GM21717 (cell line): ENCODE results near the gene CARF.
"Not testable (repeated sequence)": the region's sequence is repeated elsewhere in the genome, so short reads cannot be mapped to it uniquely, and the experiment has no call there.

Experiments used
- ATAC-seq: cut with Tn5 transposase; IDR thresholded peaks from one replicate; pipeline ENCODE4 v1.9.1; 2021; ENCODE audit warnings: mild to moderate bottlenecking, moderate library complexity; ENCODE audit not compliant: unreplicated experiment

Gene CARF, protein sequence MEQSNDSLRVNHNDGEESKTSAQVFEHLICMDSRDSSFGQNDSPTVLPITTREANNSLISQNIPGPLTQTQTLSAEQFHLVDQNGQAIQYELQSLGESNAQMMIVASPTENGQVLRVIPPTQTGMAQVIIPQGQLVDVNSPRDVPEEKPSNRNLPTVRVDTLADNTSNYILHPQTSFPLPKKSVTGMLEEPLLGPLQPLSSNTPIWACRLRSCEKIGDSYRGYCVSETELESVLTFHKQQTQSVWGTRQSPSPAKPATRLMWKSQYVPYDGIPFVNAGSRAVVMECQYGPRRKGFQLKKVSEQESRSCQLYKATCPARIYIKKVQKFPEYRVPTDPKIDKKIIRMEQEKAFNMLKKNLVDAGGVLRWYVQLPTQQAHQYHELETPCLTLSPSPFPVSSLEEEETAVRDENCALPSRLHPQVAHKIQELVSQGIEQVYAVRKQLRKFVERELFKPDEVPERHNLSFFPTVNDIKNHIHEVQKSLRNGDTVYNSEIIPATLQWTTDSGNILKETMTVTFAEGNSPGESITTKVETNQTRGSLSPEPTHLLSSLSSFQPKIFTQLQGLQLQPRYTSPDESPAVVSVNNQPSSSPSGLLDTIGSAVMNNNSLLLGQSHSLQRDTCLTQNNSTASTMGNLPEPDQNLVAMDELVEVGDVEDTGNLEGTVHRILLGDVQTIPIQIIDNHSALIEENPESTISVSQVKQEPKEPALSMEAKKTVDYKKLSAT

GRCh38 chr2:202911512-202912341, at the start of gene CARF, which contains the start of gene WDR12:
Gene CARF, plus strand, starts transcription at chr2:202912275. Its CDS starts 29,628 bp downstream, at chr2:202941903.
Gene WDR12, minus strand, starts transcription at chr2:202911673. Its CDS starts 197 bp downstream, at chr2:202911476.
- ATAC-seq = peak; percentile 78

GRCh38 chr2:202870431-202871299, 41.4 kb upstream of the CARF start:
- ATAC-seq = peak; percentile 82

DNA sequence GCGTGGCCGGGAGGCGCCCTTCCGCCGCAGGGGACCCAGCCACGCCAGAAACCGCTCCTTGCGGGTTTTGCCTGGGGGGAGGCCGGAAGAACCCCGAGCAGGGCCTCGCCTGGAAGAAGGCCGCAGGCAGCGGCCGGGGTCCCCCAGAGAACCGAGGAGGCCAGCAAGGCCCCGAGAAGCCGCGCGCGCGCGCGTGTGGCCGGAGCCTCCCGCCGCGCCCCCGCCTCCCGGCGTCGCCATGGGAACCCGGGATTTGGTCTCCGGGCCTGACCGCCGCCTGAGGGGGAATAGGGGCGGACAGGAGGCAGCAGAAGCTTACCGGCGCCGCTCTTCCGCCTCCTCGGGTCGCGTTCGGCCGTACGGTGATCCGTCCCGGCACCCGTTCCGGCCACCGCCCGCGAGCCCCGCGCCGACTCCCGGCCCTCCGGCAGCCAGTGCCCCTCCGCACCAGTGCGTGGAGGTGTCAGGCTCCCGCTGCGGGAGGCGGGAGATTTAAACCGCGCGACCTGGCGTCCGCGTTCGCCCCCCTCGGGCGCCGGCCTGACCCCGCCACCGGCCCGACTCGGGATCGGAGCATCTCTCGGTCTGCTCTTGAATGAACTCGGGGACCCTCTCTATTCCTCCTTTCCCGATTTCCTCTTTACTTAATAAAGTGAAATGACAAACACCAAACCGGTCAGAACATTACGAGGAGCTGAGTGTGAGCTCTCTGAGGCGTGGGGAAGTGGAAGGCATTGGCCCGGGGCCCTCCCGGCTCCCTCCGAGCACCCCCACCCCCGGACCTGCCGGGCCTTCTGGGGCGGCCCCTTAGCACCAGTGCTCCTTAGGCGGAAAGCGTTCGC, 40.6 kb upstream of the CARF start, which contains the start of gene ICA1L:
Gene ICA1L, minus strand, starts transcription at position 467 of the 842 bp plus-strand sequence. CDS start 42,757 bp downstream, outside the sequence.
- ATAC-seq = peak; percentile 48

- ATAC-seq = no peak
Measured at GRCh38 chr2:202877699-202878098, 34.4 kb upstream of the CARF start.

DNA sequence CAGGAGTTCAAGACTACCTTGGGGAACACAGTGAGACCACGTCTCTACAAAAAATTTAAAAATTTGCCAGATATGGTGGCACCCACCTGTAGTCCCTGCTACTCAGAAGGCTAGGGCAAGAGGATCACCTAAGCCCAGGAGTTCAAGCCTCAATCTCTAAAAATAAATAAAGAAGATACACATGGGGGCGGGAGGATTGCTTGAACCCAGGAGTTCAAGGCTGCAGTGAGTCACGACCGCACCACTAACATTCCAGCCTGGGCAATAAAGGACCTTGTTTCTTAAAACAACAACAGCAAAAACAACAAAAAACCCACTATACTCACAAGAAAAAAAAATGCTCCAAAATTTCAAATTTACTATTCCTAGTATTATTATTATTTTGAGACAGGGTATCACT, 30.5 kb upstream of the CARF start:
- no peak for ATAC-seq

- ATAC-seq = no peak
Measured at GRCh38 chr2:202883987-202884675, 27.9 kb upstream of the CARF start.

- ATAC-seq = no peak
Measured at GRCh38 chr2:202885190-202885589, 26.9 kb upstream of the CARF start.

- ATAC-seq = not testable (repeated sequence)
Measured at GRCh38 chr2:202905507-202905906, 6.6 kb upstream of the CARF start.

- no peak for ATAC-seq
Measured at GRCh38 chr2:202908186-202908585, 3.9 kb upstream of the CARF start.

- no peak for ATAC-seq
Measured at GRCh38 chr2:202909394-202910192, 2.5 kb upstream of the CARF start.

DNA sequence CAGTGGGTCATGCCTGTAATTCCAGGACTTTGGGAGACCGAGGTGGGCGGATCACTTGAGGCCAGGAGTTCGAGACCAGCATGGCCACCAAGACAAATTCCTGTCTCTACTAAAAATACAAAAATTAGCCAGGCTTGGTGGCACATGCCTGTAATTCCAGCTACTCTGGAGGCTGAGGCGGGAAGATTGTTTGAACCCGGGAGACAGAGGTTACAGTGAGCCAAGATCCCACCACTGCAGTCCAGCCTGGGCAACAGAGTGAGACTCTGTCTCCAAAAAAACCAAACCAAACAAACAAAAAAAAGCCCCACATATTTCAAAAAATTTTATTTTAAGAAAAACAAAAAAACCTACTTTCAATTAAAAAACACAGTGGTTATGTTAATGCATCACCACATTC, 1.8 kb upstream of the CARF start:
- ATAC-seq = not testable (repeated sequence)

GRCh38 chr2:202910698-202911097, 1.4 kb upstream of the CARF start:
- no peak for ATAC-seq

GRCh38 chr2:202911203-202911511, 918 bp upstream of the CARF start:
- ATAC-seq = peak; percentile 13

GRCh38 chr2:202912342-202913201, 497 bp downstream of the CARF start:
- peak; percentile 51 for ATAC-seq

GRCh38 chr2:202918860-202919259, 6.8 kb downstream of the CARF start:
- ATAC-seq = no peak

DNA sequence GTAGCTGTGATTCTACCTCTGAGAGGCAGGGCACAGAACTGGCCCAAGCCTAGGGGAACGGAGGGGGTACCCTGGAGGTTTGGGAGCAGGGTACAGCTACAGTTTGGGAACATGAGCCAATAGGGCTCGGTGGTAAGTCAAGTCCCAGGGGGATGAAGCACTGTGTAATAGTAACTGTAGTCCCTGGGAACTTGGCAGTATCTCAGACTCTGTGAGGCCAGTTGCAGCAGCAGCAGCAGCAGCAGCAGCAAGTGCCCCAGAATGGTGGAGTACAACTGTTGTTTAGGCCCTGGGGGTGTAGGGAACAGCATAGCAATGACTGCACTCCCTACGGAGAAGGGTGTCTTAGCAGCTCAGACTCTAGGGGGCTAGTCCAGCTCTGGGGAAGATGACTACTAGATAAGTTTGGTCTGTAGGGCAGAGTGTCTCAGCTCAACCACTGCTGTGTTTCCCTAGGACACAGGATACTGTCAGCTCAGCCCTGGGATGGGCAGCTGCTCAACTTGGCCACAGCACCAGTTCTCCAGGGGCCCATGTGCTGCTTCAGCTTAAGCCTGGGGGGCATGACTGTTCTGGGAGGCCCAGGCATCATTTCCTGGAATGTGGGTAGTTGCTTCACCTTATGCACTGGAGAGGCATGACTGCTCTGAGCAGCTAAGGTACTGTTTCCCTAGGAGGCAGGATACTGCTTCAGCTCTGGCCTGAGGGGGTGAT, 20.5 kb downstream of the CARF start:
- ATAC-seq = no peak
